PC-9 (cell line): ENCODE data around the gene MAP2K5. TPM values are rescaled to one million over a fixed set of nuclear protein-coding genes. Genes with fewer than 3 reads are reported as not detected.

Source experiments
- BruUV-seq: library from RNA; stranded (reverse); fragments of 400-500 nt; replicated peaks from 2 replicates; lab custom pipeline; 2021; lab: Mats Ljungman, UMichigan
- CTCF ChIA-PET: fragments of 300-600 bp; sonication (Branson Sonifier 250); formaldehyde crosslinking; loops from one replicate; lab custom pipeline; 2022; ENCODE audit warnings: antibody characterized with exemption; lab: Charles Lee
- POLR2A ChIA-PET: fragments of 300-600 bp; sonication (Branson Sonifier 250); formaldehyde crosslinking; loops from one replicate; lab custom pipeline; 2022; ENCODE audit warnings: antibody characterized with exemption; ENCODE audit not compliant: unreplicated experiment; lab: Charles Lee
- DNase-seq, 2 experiments: peaks; one replicate each; pipeline versions ENCODE4 v3.0.0 to v3.0.0-alpha.2; 2015 to 2022; ENCODE audit warnings: mixed read lengths in 1 of 2
- H2AFZ ChIP-seq: fragments of 200-600 bp; sonication (generic); 2 replicates; pipeline ENCODE4 v1.8.1; 2017; ENCODE audit warnings: antibody characterized with exemption
- H3F3A ChIP-seq: fragments of 200-600 bp; sonication (generic); 2 replicates; pipeline ENCODE4 v1.8.1; 2017; ENCODE audit warnings: antibody characterized with exemption, mild to moderate bottlenecking, low read depth; ENCODE audit not compliant: insufficient read depth
- H3K27ac ChIP-seq: fragments of 200-600 bp; sonication (generic); 2 replicates; pipeline ENCODE4 v1.6.1; 2016; ENCODE audit warnings: mixed run types
- H3K27me3 ChIP-seq: fragments of 200-600 bp; sonication (generic); 2 replicates; pipeline ENCODE4 v1.6.1; 2016; ENCODE audit warnings: low read depth, mixed run types; ENCODE audit not compliant: insufficient read depth
- H3K36me3 ChIP-seq: fragments of 200-600 bp; sonication (generic); 2 replicates; pipeline ENCODE4 v1.6.1; 2016; ENCODE audit warnings: low read depth, mixed run types
- H3K4me1 ChIP-seq: fragments of 200-600 bp; sonication (generic); replicated peaks from 2 replicates; pipeline ENCODE4 v1.6.1; 2016; ENCODE audit warnings: mixed run types; ENCODE audit not compliant: insufficient read depth
- H3K4me2 ChIP-seq: fragments of 200-600 bp; sonication (generic); 2 replicates; pipeline ENCODE4 v1.6.1; 2017; ENCODE audit warnings: mixed run types
- H3K4me3 ChIP-seq: fragments of 200-600 bp; sonication (generic); 2 replicates; pipeline ENCODE4 v1.6.1; 2016; ENCODE audit warnings: mixed run types
- H3K79me2 ChIP-seq: fragments of 200-600 bp; sonication (generic); 2 replicates; pipeline ENCODE4 v1.6.1; 2017; ENCODE audit warnings: low read depth, mixed run types
- H3K9me2 ChIP-seq: fragments of 200-600 bp; sonication (generic); 2 replicates; pipeline ENCODE4 v1.8.1; 2017; ENCODE audit warnings: mild to moderate bottlenecking; ENCODE audit not compliant: insufficient read depth
- H3K9me3 ChIP-seq: fragments of 200-600 bp; sonication (generic); 2 replicates; pipeline ENCODE4 v1.8.1; 2016; ENCODE audit warnings: low read depth; ENCODE audit not compliant: insufficient read depth
- H4K20me1 ChIP-seq: fragments of 200-600 bp; sonication (generic); 2 replicates; pipeline ENCODE4 v1.8.1; 2017; ENCODE audit not compliant: insufficient read depth
- CTCF ChIP-seq: fragments of 200-600 bp; sonication (generic); conservative IDR thresholded peaks from 2 replicates; pipeline ENCODE4 v1.6.1; 2017; ENCODE audit warnings: mixed run types, antibody characterized with exemption, mild to moderate bottlenecking, moderate library complexity
- EZH2 ChIP-seq: fragments of 200-600 bp; sonication (generic); IDR thresholded peaks from 2 replicates; pipeline ENCODE4 v1.8.0; 2017; ENCODE audit warnings: antibody characterized with exemption, low read depth
- intact Hi-C: fragments of 100-400 bp; cut with micrococcal nuclease; formaldehyde crosslinking; loops from one replicate; pipeline ENCODE4 v1.10.0; 2022; ENCODE audit not compliant: unreplicated experiment
- total RNA-seq: library from RNA; stranded (reverse); gene quantifications from 2 replicates; pipeline ENCODE4 v1.2.3, GENCODE V29; 2021

MAP2K5 gene
- total RNA-seq, 1 experiment from 2014 or later = 26.9 TPM

DNA sequence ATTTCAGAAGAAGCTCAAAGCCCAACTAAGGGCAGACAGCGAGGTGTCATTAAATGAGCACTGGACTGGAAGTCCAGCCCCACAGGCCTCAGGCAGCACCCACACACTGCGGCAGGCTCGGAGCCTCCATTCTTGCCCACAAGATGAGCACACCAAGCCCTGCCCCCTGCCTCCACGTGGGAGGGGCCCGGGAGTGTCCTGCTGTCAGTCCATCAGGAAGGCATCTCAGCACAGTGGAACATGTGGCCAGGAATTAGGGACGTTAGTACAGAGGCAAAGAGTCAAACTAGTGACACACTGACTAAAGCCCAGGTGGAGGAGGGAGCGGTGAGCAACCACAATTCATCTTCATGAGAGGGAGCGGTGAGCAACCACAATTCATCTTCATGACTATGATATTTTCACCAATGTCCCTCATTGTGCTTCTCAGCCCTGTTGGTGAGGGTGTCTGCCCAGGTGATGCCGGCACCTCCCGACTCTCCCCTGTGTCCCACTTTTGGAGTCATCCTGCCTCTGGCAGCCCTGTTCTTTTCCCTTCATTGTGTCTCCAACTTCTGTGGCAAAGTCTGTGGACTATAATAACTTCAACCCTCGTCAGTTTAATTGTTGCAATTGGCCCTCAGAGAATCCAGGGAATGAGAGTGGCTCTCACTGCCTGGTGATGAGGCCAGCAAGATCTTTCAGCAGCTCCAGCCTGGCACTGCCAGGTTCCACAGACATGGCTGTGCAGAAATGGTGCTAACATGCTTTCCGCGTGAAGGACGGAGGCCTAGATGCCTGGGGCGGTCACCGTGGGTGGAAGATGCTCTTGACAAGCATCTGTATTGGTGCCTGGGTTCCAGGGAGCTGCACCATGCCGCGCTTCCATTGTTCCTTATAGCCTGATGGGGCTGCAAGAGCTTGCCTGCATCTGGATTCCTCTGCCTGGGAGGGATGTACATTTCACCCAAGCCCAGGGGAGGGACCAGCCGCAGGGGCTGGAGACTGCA is 259.7 kb downstream of the MAP2K5 start:
- no peaks in the 10 kb centered on the region for H3K9me2 ChIP-seq
- no peaks in the 10 kb centered on the region for H4K20me1 ChIP-seq
- H3K36me3 ChIP-seq = no peaks in the 10 kb centered on the region
- TF ChIP-seq EZH2 = no peak
- TF ChIP-seq CTCF = no peak
- no peak overlapping the region for H3K4me3 ChIP-seq
- intact Hi-C loops = no loop called here
- H3K79me2 ChIP-seq = no peaks in the 10 kb centered on the region
- no peaks in the 10 kb centered on the region for H3F3A ChIP-seq
- BruUV-seq = no TSS peak
- H3K4me1 ChIP-seq = no peaks in the 10 kb centered on the region
- no peaks in the 10 kb centered on the region for H3K9me3 ChIP-seq
- no peak overlapping the region for H2AFZ ChIP-seq
- no peaks in the 10 kb centered on the region for H3K27me3 ChIP-seq
- no peak overlapping the region for H3K4me2 ChIP-seq
- no peak for DNase-seq
- no peak overlapping the region for H3K27ac ChIP-seq
- POLR2A ChIA-PET = no interaction called here
- CTCF ChIA-PET = no interaction called here

GRCh38 chr15:67803299-67803698 is 260.8 kb downstream of the MAP2K5 start:
- no peaks in the 10 kb centered on the region for H4K20me1 ChIP-seq
- no peaks in the 10 kb centered on the region for H3K9me2 ChIP-seq
- H3K4me3 ChIP-seq = no peak overlapping the region
- intact Hi-C loops = no loop called here
- no peak overlapping the region for H3K27ac ChIP-seq
- no peak for TF ChIP-seq EZH2
- no peak for TF ChIP-seq CTCF
- H2AFZ ChIP-seq = no peak overlapping the region
- no peak for DNase-seq
- CTCF ChIA-PET = no interaction called here
- no peaks in the 10 kb centered on the region for H3K27me3 ChIP-seq
- no peaks in the 10 kb centered on the region for H3K79me2 ChIP-seq
- H3K4me1 ChIP-seq = no peaks in the 10 kb centered on the region
- H3K4me2 ChIP-seq = no peak overlapping the region
- POLR2A ChIA-PET = no interaction called here
- H3F3A ChIP-seq = no peaks in the 10 kb centered on the region
- no peaks in the 10 kb centered on the region for H3K9me3 ChIP-seq
- H3K36me3 ChIP-seq = no peaks in the 10 kb centered on the region
- BruUV-seq = no TSS peak

GRCh38 chr15:67803996-67804843 is 261.7 kb downstream of the MAP2K5 start:
- no peak overlapping the region for H3K4me3 ChIP-seq
- CTCF ChIA-PET = no interaction called here
- H3K36me3 ChIP-seq = no peaks in the 10 kb centered on the region
- POLR2A ChIA-PET = no interaction called here
- no peak overlapping the region for H2AFZ ChIP-seq
- intact Hi-C loops = no loop called here
- no peak for DNase-seq
- H3K27me3 ChIP-seq = no peaks in the 10 kb centered on the region
- H4K20me1 ChIP-seq = no peaks in the 10 kb centered on the region
- no peaks in the 10 kb centered on the region for H3K79me2 ChIP-seq
- no peaks in the 10 kb centered on the region for H3K9me2 ChIP-seq
- H3K9me3 ChIP-seq = no peaks in the 10 kb centered on the region
- H3F3A ChIP-seq = no peaks in the 10 kb centered on the region
- TF ChIP-seq EZH2 (no peak), CTCF (no peak)
- no TSS peak for BruUV-seq
- H3K27ac ChIP-seq = no peak overlapping the region
- H3K4me1 ChIP-seq = no peaks in the 10 kb centered on the region
- H3K4me2 ChIP-seq = no peak overlapping the region
